Medulla oblongata (tissue), 1 donor: ENCODE results near the gene RGS5.
A peak's percentile ranks its signal among the peaks of the same experiment; 100 is the strongest.

ENCODE experiments used
- DNase-seq: peaks from one replicate; pipeline ENCODE4 v3.0.0-alpha.2; 2015; ENCODE audit errors: extremely low spot score

The RGS5 gene

DNA sequence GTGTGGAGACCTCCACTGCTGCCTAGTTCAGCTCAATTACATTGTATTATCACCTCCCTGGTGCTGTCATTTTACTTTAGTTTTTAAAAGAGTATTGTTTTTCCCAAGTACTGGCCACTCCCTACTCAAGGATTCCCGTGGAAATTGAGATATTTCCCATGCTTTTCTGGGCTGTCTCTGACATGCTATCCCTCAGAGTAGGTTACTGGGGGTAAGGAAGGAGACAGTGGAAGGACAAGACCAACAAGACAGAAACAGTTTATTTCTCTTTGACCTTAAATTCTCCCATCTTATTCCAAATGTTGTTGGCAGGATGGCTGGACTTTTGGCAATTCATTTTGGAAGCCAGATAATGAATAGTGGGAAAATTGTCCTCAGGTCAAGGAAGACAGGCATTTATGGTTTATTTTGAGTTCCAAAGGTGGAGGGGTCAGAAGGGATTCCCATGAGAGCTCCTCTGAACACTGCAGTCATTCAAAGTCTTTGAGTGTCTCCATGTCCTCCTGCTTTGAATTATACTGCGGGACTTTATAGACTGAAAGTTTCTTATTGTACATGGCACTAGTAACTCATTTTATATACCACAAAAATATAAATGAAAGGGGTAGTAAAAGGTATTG lies 20.3 kb downstream of the RGS5 start:
- no peak for DNase-seq

DNA sequence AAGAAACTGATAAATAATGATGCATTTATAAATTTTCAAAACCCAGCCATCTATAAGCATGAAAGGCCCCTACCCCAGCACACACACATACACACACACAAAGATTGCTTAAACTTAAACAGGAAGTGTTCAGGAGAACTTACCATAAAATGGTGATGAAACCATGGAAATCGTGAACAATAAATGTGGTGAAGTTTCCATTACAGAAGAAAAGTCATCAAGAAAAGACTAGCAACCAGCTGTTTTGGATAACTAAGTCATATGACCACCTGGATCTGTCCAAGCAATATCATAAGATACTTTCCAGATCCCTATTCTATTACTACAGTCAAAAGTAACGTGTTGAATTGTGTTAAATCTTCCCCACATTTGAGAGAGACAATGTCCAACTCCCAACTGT lies 24.1 kb downstream of the RGS5 start:
- DNase-seq: no peak

DNA sequence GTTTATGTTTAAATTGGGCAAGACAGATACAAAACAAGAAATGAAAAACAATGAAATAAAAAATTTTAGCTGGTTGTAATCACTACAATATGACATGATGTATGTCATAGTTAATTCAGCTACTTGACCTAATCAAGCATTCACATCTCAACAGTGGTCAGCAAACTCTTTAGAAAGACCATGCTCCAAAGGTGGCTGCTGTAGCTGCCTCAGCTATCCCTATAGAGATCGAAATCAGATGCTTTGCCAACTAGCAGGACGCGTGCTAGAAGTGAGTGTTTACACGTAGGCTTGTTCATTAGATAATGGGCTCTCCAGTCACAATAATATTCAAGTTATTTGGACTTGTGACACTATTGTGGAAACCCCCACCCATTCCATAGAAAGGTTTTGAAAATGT lies 25.9 kb downstream of the RGS5 start:
- no peak for DNase-seq

DNA sequence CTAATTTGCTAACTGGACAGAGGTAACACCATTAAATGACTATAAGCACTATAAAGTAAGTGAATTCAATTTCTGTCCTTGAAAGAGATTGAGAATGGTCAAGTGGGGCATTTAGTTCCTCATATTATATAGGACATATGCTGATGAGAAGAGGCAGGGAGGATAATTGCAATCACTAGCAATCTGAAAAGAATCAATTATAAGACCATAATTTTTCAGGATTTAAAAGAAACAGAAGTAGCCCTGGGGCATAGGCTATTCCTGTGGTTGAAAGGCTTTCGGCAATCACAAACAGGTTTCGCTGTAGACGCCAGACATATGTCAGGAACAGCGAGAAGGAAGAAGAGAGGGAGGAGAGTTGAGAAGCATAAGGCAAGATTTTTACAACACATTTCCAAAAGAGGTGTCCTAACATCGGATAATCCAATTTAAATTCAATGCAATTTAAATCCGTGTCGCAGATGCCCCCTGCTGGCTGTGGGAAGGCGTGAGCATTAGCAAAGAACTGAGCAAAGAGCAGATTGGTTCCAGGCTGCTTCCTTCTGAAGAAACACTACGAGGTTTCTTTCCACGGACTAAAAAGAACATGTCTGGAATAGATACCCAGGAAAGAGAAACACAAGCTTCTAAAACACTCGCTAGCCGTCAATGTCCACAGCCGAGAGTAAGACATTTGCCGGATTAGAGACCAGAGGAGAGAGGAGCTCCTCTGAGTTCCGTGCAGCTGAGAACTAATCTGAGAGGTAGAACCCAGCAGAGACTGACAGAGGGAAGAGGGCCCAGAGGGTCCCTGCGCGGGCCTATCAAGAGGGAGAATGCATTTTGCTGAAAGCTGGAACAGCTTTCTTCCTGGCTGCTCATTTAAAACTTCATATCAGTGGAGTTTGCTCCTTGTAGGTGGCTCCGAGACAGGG lies 27.9 kb downstream of the RGS5 start:
- DNase-seq: peak; percentile 72

DNA sequence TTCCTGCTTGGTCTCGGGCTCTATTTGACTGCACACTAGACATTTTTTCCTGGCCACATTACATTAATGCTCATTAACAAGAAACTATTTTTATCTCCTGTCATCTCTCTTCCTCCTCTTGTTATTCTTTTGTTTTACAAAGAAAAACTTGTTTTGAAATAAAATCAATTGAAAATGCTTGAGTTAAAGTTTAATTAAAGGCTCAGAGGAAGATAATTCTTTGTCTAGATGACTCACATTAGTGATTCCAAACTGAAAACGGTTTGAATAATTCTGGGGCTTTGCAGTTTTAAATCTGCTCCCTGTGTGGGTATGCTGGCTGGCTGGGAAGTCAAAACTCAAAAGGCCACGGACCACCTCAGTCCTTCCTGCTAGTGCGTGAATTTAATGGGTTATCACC lies 29.6 kb downstream of the RGS5 start:
- DNase-seq: no peak

DNA sequence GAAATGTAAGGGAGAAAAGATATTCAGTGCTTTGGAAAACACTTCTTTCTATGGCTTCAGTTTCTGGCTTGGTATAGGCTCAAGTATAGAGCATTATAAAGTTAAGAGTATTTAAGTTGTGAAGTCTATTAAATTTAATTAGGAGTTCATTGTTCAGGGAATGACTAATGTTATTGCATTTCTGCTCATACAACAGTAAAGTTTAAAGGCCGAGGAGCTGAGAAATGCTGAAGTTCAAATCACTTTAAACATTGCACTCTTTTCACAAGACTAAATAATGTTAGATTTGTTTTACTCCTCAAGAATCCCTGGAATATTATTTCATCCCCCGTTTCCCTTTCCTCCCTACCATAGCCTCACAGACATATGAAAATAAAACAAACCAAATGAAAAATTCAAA lies 30.1 kb downstream of the RGS5 start:
- no peak for DNase-seq

DNA sequence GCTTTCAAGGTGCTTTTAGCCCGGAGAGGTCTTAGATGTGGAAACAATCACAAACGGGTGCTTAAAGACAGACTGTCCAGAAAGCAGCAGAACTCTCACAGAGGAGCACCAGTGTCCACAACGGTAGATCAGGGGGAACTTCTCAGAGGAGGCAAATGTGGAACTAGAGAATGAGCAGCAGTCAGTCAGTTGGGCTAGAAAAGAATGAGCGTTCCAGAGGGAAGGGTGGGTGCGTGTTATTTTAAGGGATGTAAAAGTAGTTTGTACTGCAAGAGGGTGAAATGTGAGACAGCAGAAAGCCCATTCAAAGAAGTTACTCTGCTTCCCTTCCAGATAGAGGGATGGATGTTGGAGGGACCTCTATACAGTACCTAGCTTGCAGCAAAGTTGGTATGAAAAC lies 30.9 kb downstream of the RGS5 start:
- DNase-seq: no peak

DNA sequence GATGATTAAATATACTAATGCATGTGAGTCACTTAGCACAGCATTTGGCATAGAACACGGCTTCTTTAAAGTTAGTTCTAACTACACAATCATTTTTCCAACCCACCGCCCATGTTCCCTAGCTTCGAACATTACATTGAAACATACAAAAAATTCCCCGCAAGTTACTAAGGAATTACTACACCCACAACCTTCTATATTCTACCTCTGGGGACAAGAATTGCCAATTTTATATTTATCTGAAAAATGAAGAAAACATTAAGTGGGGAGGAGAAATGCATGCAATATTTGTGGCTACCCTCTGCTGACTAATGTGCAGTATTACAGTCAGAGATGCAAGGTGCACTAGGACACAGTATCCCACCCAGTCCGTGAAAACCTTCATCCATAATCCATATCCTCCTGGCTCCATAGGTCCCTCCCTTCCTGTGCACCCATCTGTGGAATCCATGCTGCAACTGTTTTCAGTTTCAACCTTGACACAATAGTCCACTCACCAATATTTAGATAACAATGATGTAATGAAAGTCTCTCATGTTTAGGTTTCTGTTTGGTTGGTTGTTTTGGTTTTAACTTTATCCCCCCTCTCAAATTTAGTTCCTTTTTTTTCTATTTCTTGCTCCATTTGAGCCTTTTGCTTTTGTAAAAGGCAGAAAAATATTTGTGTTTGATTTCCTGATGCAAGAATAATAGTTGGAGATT lies 31.6 kb downstream of the RGS5 start:
- DNase-seq: no peak

DNA sequence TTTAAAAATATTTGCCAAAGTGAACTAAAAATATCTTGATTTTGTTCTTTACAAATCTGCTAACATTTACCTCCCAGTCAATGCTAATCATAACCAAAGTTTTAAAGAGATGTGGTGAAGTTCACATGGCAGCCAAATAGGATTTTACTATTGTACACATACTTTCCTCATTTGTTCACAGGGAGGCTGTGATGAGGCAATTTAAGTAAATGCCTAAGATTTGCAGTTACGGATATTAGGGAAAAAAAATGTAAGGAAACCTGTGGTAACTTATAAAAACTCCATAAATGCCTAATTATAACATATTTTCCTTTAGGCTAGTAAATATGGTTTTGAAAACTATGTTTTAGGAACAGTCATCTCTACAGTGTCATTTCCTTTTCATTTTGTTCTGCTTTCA lies 32.4 kb downstream of the RGS5 start:
- DNase-seq: no peak

DNA sequence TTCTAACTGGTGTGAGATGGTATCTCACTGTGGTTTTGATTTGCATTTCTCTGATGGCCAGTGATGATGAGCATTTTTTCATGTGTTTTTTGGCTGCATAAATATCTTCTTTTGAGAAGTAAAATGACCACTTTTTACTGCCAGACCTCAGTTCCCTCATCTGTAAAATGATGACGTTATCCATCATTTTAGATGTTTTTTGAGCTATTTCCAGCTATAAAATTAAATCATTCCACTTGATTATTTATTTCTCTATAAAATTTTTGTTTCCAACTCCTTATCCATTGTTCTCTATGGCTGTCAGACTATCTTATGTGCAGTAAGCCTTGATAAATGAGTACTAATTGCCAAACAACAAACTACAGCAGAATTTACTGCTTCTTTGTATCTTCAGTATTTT lies 33.2 kb downstream of the RGS5 start:
- DNase-seq: no peak

DNA sequence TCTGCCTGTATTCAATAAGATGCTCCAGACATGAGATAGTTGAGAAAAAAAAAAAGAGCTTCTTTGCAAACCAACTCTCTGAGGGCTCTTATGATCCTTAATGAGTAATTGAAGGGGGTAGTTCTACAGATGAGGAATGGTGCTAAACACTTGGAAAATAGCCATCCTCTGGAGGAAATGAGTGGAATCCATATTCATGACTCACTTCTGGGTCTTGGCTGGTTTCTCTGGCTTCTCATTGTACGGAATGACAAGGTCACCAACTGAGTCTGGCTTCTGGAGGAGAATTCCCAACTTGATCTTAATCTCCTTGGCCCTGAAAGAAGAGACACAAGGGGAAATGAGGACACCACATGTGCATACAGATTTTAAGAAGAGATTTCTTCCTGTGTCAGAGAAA lies 34.7 kb downstream of the RGS5 start:
- DNase-seq: no peak

DNA sequence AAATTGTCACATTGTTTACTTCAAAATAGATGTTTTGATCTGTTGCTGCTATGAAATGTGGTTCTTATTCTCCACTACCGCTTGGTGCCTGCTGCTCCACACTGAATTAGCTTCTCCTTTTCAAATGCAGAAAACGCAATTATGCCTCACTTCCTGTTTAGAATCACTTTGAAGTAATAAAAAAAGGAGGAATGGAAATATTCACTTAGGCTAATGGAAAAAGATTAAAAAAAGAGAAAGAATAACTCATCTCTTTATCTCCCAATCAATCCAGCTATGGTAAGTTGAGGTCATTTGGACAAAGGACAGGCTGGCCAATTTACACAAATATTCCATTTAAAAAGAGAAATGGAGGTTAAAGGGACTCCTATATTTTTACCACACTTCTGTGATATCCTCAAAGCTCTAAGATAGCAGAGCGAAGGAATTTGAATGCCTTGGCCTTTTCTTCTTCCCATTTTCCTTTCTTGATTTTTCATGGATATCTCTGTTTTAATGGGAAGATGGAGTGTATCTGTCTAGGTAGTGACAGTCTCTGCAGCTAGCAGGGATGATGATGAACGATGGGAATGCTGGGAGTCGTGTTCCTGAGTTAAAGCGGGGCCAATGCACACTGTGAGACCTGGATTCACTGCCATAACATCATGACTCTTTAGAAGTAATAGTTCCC lies 35.7 kb downstream of the RGS5 start:
- no peak for DNase-seq

DNA sequence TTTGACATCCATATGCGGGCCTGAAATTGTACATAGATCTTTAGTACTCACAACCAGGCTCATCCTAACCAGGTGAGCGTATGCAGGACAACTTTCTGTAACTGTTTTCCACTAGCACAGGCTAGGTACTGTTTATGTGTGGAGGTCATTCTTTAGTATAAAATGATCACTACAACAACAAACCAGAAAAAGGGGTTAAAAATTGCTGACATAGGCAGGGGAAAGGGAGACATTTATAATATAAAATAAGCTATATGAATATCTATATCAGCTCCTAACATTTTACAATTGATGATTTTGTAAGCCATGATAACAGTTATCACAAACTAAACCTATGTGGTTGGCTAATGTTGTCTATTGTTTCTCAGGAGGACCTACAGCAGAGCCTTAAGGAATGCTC lies 37.6 kb downstream of the RGS5 start:
- DNase-seq: no peak

DNA sequence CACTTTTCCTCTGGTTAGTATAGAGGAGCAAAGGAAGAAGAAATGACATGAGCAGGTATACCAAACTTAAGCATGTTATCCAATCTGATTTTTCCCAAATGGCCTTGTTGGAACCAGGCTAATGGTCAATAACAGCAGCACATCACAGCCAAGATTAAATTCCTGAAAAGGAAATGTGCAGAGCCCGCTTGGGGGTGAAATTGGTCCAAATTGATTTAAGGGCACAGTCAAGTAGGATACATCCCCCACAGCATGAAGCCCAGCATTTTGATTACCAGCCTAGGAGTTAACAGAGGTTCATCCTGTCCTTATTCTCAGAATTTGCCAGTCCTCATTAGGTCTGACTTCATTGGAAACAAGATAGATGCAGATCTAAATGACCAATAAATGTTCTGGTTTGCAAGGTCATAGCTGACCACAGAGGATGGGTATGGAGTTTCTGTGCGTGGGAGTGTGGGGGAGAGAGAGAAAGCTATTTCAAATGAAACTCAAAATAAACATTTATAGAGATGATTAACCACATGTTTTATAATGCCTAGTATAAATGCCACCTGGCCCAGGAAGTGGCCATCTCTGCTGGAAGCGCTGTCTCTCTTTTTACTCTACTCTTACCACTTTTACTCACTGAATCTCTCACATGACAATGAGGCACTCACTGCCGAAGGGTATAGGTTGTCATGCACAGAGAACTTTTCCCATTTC lies 38.7 kb downstream of the RGS5 start:
- DNase-seq: no peak

DNA sequence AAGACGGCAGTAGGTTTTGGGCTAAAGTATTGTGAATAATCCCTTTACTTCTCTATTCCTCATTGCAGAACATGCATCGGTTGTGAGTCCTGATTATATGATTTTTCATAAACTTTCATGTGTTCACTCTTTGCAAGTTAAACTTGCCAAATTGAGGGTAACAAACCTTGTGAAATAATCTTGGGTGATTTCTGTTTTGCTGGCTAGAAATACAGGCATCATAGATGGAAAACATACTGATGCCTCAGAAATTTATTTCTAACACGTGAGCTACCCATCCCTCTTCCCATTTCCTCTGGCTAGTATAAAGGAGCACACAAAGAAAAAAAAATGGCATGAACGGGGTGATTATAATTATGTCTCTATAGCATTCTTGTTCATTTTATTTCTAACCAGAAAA lies 39.6 kb downstream of the RGS5 start:
- no peak for DNase-seq

DNA sequence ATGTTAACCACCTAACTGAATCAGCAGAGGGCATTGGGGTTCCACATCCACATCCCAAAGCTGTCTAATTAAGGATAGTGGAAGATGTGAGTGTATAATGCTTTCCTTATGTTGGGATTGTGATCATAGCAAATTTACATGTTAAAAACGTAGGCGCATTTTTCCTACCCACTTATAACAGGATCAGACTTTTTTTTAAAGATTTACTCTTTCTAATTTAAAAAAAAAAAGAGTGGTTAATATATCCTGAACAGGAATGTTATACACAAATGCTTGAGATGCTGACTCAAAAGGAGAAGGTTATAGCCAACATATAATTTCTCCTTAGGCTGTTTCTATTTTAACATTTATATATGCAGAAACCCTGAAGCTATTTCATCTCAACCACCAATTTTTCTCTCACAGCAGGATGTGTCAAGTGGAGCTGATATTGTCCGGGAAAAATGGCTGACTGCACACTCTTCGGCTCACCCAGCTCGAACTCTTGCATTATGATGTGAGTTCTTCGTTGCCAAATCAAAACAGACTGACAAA lies 40.3 kb downstream of the RGS5 start:
- DNase-seq: no peak

DNA sequence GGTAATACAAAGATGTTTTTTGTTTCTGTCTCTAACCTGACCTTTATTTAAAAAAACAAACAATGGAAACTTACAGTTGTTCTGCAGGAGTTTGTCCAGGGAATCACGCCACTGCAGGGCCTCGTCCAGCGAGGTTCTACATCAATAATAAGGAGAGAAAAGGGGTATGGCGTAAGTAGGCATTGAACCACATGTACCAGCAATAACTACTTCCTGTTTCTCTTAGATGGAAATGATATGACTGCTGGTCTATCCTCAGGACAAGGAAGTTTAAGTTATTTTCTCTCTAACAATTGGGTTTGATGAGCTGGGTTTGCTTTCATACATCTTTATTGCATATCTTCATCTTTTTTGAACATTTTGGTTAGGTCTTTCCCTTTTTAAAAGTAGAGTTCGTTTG lies 40.9 kb downstream of the RGS5 start:
- no peak for DNase-seq

DNA sequence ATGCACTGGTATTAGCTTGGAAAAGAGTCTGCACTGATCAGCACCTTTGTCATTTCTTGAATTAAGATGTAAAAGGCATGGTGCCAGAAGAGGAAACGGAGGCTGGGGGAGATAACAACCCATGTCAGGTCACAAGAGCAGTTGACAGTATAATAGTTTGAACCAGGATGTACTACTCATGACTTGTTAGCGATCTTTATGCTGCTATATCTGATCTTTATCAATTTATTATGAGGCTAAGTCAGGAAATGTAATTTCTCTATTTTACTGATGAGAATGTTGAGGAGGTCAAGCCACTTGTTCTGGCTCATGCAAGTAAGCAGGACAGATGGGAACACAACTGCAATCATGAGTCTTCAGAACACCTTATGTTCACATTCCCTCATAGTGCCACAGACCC lies 41.4 kb downstream of the RGS5 start:
- no peak for DNase-seq

DNA sequence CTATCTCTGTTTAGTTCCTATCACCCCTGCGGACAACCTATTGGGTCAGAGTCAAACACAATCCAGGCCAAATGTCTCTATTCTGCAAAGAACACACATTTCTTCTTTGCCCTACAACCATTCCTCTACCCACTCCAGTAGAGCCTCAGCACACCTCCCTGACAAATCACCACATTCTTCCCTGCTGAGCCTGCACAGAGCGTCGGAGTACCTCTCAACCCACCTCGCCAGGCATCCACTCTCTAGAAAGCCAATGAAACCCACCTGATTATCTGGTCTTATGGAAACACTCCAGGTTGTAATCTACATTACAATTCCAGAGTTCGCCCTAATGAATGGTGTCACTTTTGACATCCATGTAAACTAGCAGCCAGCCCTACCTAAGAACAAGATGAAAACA lies 47.1 kb downstream of the RGS5 start:
- no peak for DNase-seq

DNA sequence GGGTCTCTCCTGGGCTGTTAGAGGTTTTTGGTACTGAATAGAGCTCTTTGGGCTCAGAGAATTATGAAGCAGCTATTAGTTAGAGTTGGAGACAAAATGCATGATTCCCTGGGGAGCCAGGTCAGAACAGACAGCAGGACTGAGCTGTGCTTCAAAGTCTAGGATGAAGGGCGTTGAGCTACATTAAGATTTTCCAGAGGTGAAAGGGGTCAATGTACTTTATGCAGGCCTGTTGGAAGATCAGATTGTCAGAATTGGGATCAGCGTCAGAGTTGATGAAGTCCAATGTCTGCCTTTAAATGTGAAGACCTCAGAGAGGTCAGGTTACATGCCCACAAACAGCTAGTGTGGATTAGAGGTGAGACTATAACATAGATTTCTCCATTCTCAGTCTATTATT lies 53.8 kb downstream of the RGS5 start:
- no peak for DNase-seq

DNA sequence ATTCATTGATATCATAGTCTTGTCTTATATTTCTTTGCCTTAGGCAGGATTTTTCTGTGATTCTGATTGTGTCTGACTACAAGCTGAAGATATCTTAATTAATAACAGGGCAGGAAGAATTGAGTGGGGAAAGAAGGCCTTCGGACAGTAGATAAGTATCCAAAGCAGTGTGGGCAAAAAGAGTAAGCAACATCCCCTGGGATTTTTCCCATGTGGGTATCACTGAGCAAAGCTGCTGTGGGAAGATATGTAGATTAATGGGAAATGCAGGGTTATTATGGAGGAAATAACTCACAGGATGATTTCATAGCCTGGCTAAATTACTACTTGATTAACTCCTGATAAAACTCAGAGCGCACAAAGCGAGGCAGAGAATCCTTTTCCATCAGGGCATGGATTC lies 55.7 kb downstream of the RGS5 start:
- DNase-seq: no peak
